Upper lobe of right lung (tissue), 1 donor: Measurements from ENCODE around the gene IKZF4. TPM values are rescaled to one million over a fixed set of nuclear protein-coding genes. Genes with fewer than 3 reads are reported as not detected.
A peak's percentile ranks its signal among the peaks of the same experiment; 100 is the strongest.

Source experiments
- ATAC-seq: fragments of 200-7000 bp; cut with Tn5 transposase; one replicate; pipeline ENCODE4 v1.9.1; 2020; ENCODE audit warnings: mild to moderate bottlenecking, moderate library complexity
- DNase-seq: peaks from one replicate; pipeline ENCODE4 v3.0.0-alpha.2; 2020
- H3K27ac ChIP-seq: fragments of 200-600 bp; one replicate; pipeline ENCODE4 v1.8.0; 2022
- H3K27me3 ChIP-seq: fragments of 200-600 bp; one replicate; pipeline ENCODE4 v1.8.0; 2022; ENCODE audit warnings: mild to moderate bottlenecking
- H3K36me3 ChIP-seq: fragments of 200-600 bp; one replicate; pipeline ENCODE4 v1.8.0; 2022
- H3K4me1 ChIP-seq: fragments of 200-600 bp; one replicate; pipeline ENCODE4 v1.8.0; 2022
- H3K4me3 ChIP-seq: fragments of 200-600 bp; one replicate; pipeline ENCODE4 v1.8.0; 2022; ENCODE audit warnings: mild to moderate bottlenecking
- H3K9me3 ChIP-seq: fragments of 200-600 bp; one replicate; pipeline ENCODE4 v1.8.0; 2022
- intact Hi-C: fragments of 100-400 bp; cut with DNase I; formaldehyde crosslinking; loops from one replicate; pipeline ENCODE4 v1.11.0; 2022
- total RNA-seq: library from RNA; stranded (reverse); fragmentation: NEBNext Ultra II Directional; extraction: Animal tissue kit (Norgen Biotek cat#: 25700); gene quantifications from one replicate; pipeline ENCODE4 v1.2.1, GENCODE V29; 2021
- TF ChIP-seq, protein P1 (sequence below): fragments of 200-600 bp; IDR thresholded peaks from one replicate; pipeline ENCODE4 v1.8.0; 2022; ENCODE audit warnings: antibody characterized with exemption
- donor health status: DM: no; HTN: yes; CAD: no; lungs with severe emphysema.

Gene IKZF4
- total RNA-seq, 1 donor from 2014 or later = 10.5 TPM

DNA sequence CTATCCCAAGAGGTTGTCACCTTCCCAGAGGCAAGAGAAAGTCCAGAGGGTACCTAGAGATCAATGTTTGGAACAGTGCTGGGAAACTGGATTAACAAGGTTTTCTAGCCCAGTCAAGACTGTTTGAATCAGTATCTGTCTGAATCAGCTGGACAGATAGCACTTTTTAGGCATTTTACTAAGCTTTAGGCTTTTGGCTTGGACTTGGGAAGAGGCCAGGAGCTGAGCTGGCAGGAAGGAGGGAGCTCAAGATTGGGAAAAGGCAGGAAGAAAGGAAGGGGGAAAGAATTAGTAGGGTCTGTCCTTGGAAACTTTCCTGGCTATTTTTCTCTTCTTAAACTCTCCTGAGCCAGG, 8.3 kb downstream of the IKZF4 start:
- Histone ChIP-seq H3K9me3 (no peaks in the 10 kb centered on the region), H3K27me3 (no peaks in the 10 kb centered on the region), H3K4me1 (peaks cover 9% of the 10 kb centered on the region), H3K4me3 (no peak overlapping the region), H3K27ac (peak overlapping the region; percentile 36), H3K36me3 (peaks cover 18% of the 10 kb centered on the region)
- DNase-seq (no peak), ATAC-seq (no peak)
- TF ChIP-seq, protein P1, sequence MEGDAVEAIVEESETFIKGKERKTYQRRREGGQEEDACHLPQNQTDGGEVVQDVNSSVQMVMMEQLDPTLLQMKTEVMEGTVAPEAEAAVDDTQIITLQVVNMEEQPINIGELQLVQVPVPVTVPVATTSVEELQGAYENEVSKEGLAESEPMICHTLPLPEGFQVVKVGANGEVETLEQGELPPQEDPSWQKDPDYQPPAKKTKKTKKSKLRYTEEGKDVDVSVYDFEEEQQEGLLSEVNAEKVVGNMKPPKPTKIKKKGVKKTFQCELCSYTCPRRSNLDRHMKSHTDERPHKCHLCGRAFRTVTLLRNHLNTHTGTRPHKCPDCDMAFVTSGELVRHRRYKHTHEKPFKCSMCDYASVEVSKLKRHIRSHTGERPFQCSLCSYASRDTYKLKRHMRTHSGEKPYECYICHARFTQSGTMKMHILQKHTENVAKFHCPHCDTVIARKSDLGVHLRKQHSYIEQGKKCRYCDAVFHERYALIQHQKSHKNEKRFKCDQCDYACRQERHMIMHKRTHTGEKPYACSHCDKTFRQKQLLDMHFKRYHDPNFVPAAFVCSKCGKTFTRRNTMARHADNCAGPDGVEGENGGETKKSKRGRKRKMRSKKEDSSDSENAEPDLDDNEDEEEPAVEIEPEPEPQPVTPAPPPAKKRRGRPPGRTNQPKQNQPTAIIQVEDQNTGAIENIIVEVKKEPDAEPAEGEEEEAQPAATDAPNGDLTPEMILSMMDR = no peak
- intact Hi-C loops = no loop called here

DNA sequence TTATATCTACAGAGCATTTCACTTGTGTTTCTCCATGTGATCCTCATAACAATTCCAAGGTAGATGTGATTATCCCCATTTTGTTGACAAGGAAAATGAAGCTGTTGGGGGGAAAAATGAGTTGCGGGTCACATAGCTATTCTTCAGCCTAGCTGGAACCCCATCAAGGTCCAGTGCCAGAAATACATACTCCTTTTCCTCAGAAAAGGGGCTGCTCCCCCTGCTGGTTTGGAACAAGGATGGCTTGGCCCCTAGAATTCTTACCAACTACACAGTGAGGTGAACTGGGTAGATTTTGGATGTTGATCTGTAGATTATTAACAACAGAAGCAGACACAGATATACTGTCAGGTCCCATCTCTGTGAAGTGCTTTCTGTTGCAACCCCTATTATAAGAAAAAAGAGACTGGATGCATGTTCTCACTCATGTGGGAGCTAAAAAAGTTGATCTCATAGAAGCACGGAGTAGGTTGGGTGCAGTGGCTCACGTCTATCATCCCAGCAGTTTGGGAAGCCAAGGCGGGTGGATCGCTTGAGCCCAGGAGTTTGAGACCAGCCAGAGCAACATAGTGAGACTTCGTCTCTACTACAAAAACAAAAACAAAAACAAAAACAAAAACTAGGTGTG, 8.9 kb downstream of the IKZF4 start:
- H3K27ac ChIP-seq = no peak overlapping the region
- intact Hi-C loops = no loop called here
- TF ChIP-seq, protein P1 = peak; percentile 65
- H3K4me1 ChIP-seq = peaks cover 9% of the 10 kb centered on the region
- H3K4me3 ChIP-seq = no peak overlapping the region
- H3K27me3 ChIP-seq = no peaks in the 10 kb centered on the region
- DNase-seq = no peak
- H3K36me3 ChIP-seq = peaks cover 25% of the 10 kb centered on the region
- peak; percentile 88 for ATAC-seq
- H3K9me3 ChIP-seq = no peaks in the 10 kb centered on the region

DNA sequence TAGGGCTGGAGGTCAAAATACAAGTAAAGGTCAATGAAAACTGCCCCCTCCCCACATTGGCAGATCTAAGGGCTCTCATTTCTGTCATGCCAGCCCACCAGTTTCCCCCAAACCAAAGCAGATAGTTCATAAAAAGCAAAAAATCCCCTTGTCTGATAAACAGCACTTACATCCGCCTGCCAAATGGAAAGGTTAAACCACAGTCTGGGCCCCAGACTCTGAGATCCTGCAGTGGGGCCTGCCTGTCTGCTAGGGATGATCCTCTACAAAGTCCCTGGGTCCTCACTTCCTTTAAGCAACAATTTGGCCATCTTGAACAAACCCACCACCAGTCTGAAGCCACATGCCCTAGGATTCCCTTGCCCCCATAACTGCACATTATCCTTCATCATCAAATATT, 11.1 kb downstream of the IKZF4 start:
- Histone ChIP-seq H3K27me3 (no peaks in the 10 kb centered on the region), H3K4me3 (no peak overlapping the region), H3K36me3 (peaks cover 40% of the 10 kb centered on the region), H3K4me1 (peaks cover 9% of the 10 kb centered on the region), H3K9me3 (no peaks in the 10 kb centered on the region), H3K27ac (no peak overlapping the region)
- ATAC-seq = no peak
- DNase-seq = no peak
- intact Hi-C loops = no loop called here
- TF ChIP-seq, protein P1 = no peak

DNA sequence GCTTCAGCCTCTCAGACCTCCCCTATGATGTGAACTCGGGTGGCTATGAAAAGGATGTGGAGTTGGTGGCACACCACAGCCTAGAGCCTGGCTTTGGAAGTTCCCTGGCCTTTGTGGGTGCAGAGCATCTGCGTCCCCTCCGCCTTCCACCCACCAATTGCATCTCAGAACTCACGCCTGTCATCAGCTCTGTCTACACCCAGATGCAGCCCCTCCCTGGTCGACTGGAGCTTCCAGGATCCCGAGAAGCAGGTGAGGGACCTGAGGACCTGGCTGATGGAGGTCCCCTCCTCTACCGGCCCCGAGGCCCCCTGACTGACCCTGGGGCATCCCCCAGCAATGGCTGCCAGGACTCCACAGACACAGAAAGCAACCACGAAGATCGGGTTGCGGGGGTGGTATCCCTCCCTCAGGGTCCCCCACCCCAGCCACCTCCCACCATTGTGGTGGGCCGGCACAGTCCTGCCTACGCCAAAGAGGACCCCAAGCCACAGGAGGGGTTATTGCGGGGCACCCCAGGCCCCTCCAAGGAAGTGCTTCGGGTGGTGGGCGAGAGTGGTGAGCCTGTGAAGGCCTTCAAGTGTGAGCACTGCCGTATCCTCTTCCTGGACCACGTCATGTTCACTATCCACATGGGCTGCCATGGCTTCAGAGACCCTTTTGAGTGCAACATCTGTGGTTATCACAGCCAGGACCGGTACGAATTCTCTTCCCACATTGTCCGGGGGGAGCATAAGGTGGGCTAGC, 13.9 kb downstream of the IKZF4 start:
- DNase-seq = no peak
- Histone ChIP-seq H3K27ac (no peak overlapping the region), H3K4me1 (no peaks in the 10 kb centered on the region), H3K27me3 (no peaks in the 10 kb centered on the region), H3K36me3 (peaks cover 40% of the 10 kb centered on the region), H3K4me3 (no peak overlapping the region), H3K9me3 (no peaks in the 10 kb centered on the region)
- intact Hi-C loops = no loop called here
- TF ChIP-seq, protein P1 = no peak
- peak; percentile 28 for ATAC-seq

DNA sequence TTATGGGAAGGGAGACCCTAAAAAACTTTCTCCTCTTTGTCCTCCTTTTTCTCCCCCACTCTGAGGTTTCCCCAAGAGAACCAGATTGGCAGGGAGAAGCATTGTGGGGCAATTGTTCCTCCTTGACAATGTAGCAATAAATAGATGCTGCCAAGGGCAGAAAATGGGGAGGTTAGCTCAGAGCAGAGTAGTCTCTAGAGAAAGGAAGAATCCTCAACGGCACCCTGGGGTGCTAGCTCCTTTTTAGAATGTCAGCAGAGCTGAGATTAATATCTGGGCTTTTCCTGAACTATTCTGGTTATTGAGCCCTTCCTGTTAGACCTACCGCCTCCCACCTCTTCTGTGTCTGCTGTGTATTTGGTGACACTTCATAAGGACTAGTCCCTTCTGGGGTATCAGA, 16.3 kb downstream of the IKZF4 start:
- TF ChIP-seq, protein P1 = no peak
- H3K9me3 ChIP-seq = no peaks in the 10 kb centered on the region
- intact Hi-C loops = no loop called here
- no peak overlapping the region for H3K4me3 ChIP-seq
- peaks cover 35% of the 10 kb centered on the region for H3K36me3 ChIP-seq
- DNase-seq = no peak
- H3K27me3 ChIP-seq = no peaks in the 10 kb centered on the region
- no peak overlapping the region for H3K27ac ChIP-seq
- peaks cover 5% of the 10 kb centered on the region for H3K4me1 ChIP-seq
- ATAC-seq = no peak
